ENCODE measurements around the gene VAT1. TPM values are rescaled to one million over a fixed set of nuclear protein-coding genes. Genes with fewer than 3 reads are reported as not detected.

VAT1 gene
- total RNA-seq, 4 donors from 2014 or later, result 209 to 329 (median 254) TPM

DNA sequence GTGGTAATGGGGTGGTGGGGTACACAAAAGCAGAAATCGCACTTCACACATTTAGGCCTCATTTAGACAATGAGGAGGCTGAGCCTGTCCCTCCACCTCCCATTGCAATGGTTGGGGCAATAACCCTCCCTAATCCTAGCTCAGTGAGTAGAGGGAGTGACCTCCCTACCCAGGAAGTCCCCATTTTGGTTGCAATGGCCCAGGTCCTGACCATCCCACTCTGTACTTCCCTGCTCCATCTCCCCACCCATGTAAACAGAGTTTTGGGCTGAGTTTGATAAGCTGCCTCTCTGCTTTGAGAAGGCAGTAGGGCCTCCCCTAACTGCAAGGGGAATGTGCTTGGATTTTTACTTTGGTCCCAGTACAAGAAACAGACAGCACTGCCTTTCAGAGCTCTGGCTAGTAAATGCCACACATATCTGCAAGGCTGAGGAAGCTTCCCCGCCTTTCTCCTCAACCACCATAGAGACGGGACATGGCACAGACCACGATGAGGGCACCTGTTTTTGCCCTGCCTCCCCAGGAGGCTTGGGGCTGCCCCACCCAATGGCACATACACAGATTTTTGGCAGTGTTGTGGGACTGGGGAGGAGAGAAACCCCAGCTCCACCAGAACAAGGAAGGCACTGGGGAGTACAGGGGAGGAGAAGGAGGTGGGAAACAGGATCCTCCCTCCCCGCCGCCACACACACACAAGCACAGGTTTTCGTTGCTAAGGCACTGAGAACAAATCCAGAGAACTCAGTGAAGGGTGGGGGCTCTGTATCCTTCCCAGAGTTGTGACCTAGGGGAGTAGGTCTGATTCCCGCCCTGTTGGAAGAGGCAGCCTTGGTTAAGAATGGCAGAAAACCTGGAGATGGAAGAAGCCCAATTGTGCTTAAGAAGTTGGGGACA, 7.3 kb downstream of the VAT1 start:
- TF ChIP-seq, protein P1, sequence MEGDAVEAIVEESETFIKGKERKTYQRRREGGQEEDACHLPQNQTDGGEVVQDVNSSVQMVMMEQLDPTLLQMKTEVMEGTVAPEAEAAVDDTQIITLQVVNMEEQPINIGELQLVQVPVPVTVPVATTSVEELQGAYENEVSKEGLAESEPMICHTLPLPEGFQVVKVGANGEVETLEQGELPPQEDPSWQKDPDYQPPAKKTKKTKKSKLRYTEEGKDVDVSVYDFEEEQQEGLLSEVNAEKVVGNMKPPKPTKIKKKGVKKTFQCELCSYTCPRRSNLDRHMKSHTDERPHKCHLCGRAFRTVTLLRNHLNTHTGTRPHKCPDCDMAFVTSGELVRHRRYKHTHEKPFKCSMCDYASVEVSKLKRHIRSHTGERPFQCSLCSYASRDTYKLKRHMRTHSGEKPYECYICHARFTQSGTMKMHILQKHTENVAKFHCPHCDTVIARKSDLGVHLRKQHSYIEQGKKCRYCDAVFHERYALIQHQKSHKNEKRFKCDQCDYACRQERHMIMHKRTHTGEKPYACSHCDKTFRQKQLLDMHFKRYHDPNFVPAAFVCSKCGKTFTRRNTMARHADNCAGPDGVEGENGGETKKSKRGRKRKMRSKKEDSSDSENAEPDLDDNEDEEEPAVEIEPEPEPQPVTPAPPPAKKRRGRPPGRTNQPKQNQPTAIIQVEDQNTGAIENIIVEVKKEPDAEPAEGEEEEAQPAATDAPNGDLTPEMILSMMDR (IDR thresholded peaks at IDR 0.05), result no peak
- no peak for TF ChIP-seq POLR2A (IDR thresholded peaks at IDR 0.05)
- WGBS, 2 donors, result 51 to 61% methylated on average over 8 of the region's 8 CpGs
- H3K4me3 ChIP-seq (ENCODE audit: low read depth, poor library complexity, severe bottlenecking), result no peak overlapping the region
- intact Hi-C loops (cut with DNase I; ENCODE audit: low total_unique reads), result no loop called here
- DNase-seq (ENCODE audit: low spot score in 2 of 2), result no peak

DNA sequence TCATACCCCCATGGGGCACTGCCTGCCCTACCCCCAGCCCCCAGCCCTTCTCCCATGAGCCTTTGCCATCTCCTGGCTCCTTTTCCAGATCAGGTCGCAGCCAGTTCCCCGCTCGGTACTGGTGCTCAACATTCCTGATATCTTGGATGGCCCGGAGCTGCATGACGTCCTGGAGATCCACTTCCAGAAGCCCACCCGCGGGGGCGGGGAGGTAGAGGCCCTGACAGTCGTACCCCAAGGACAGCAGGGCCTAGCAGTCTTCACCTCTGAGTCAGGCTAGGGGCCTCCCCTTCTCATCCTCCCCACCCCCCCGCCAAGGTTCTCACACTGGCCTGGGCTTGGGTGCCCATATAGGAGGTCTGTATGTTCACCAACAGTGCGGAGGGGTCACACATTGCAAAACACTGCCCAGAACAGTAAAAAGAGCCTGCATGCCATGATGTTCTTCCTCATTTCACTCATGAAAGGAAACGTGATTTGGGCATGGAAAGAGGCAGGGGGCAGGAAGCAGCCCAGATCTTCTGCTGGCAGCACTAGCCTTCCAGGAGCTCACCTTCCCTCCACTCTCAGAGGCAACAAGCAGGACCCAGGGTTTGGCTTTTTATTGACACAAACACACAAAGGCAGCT, 8.1 kb downstream of the VAT1 start:
- H3K4me3 ChIP-seq (ENCODE audit: low read depth, poor library complexity, severe bottlenecking), result no peak overlapping the region
- 73 to 75% methylated on average over 8 to 12 of the region's 12 CpGs for WGBS, 2 donors
- DNase-seq (ENCODE audit: low spot score in 2 of 2), result no peak
- TF ChIP-seq POLR2A (IDR thresholded peaks at IDR 0.05), result no peak
- TF ChIP-seq, protein P1 (IDR thresholded peaks at IDR 0.05), result no peak
- intact Hi-C loops (cut with DNase I; ENCODE audit: low total_unique reads), result no loop called here

DNA sequence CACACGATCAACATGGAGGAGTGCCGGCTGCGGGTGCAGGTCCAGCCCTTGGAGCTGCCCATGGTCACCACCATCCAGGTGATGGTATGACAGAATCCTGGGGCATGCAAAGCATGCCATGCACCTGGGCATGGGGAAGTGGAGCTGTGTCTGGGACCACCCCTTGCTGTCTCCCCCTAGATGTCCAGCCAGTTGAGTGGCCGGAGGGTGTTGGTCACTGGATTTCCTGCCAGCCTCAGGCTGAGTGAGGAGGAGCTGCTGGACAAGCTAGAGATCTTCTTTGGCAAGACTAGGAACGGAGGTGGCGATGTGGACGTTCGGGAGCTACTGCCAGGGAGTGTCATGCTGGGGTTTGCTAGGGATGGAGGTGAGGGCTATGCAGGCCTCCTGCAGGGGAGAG, 8.9 kb downstream of the VAT1 start:
- WGBS, 2 donors, result 82 to 84% methylated on average over 5 to 8 of the region's 8 CpGs
- H3K4me3 ChIP-seq (ENCODE audit: low read depth, poor library complexity, severe bottlenecking), result no peak overlapping the region
- intact Hi-C loops (cut with DNase I; ENCODE audit: low total_unique reads), result no loop called here
- DNase-seq (ENCODE audit: low spot score in 2 of 2), result no peak
- TF ChIP-seq, protein P1 (IDR thresholded peaks at IDR 0.05), result no peak
- no peak for TF ChIP-seq POLR2A (IDR thresholded peaks at IDR 0.05)

DNA sequence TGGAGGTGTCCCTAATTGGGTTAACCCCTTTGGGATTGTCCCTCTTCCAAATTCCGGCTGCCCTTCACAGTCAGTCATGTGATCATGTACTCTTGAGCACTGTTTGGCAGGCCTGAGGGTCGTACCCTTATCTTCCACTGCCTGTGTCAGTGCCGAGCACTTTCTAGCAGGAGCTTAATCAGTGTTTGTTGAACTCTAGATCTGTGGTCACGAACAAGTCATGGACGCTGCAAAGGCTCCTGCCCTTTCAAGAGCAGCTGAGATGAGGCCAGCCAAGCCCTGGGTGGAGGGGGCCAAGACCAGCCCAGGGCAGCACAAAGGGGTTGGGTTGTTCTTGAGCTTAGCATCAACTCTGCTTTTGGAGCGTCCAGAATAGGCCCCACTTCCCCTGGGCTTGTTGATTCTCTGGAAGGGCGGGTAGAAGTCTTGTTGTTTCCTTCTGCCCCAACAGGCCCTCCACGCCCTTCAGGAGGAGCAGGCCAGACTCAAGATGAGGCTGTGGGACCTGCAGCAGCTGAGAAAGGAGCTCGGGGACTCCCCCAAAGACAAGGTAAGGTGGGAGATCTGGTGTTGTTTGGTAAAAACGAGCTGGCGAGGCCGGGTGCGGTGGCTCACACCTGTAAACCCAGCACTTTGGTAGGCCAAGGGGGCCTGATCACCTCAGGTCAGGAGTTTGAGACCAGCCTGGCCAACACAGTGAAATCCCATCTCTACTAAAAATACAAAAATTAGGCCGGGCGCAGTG, 10.3 kb downstream of the VAT1 start:
- WGBS, 2 donors, result 59 to 71% methylated on average over 15 of the region's 15 CpGs
- intact Hi-C loops (cut with DNase I; ENCODE audit: low total_unique reads), result no loop called here
- TF ChIP-seq POLR2A (IDR thresholded peaks at IDR 0.05), result no peak
- TF ChIP-seq, protein P1 (IDR thresholded peaks at IDR 0.05), result no peak
- DNase-seq (ENCODE audit: low spot score in 2 of 2), result no peak
- H3K4me3 ChIP-seq (ENCODE audit: low read depth, poor library complexity, severe bottlenecking), result no peak overlapping the region

DNA sequence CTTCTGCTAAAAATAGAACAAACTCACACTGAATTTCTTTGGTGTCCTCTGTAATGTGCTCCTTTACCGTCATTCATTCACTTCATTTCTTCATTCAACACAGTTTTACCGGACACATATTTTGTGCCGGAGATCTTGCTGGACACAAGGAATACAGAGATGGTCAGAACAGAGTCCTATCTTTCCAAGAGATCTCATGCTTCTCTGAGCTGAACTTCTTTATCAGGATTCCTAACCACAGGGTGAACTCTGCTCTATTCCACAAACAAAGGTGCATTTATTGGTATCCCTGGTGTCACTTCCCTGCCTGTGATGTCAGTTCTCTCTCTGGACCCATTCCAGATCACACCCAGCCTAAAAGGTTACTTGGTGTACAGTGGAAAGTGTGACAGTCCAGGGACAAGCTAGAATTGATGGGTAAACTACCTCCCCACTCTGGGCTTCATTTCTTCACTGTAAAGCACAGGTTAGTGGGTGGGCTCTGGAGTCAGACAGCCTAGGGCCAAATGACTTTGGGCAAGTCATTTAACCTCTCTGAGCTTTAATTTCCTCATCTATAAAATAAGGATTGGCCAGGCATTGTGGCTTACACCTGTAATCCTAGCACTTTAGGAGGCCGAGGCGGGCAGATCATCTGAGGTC, 11.4 kb downstream of the VAT1 start:
- no peak for TF ChIP-seq POLR2A (IDR thresholded peaks at IDR 0.05)
- no peak for DNase-seq (ENCODE audit: low spot score in 2 of 2)

More for the DNA sequence above, 11.4 kb downstream of the VAT1 start:
- WGBS, 2 donors, result 91 to 92% methylated on average over 5 of the region's 5 CpGs
- no peak overlapping the region for H3K4me3 ChIP-seq (ENCODE audit: low read depth, poor library complexity, severe bottlenecking)
- intact Hi-C loops (cut with DNase I; ENCODE audit: low total_unique reads), result no loop called here

Measured in lower leg skin (tissue), 4 donors.